Measurements from ENCODE around the gene B3GNT9.

- TF ChIP-seq POLR2A (IDR thresholded peaks at IDR 0.05): no peak
- no peak for TF ChIP-seq CTCF (IDR thresholded peaks at IDR 0.05)
These were observed 10.8 kb upstream of the B3GNT9 start for GRCh38 chr16:67161595-67162058.
